ENCODE measurements around the gene CLEC16A.

The CLEC16A gene

DNA sequence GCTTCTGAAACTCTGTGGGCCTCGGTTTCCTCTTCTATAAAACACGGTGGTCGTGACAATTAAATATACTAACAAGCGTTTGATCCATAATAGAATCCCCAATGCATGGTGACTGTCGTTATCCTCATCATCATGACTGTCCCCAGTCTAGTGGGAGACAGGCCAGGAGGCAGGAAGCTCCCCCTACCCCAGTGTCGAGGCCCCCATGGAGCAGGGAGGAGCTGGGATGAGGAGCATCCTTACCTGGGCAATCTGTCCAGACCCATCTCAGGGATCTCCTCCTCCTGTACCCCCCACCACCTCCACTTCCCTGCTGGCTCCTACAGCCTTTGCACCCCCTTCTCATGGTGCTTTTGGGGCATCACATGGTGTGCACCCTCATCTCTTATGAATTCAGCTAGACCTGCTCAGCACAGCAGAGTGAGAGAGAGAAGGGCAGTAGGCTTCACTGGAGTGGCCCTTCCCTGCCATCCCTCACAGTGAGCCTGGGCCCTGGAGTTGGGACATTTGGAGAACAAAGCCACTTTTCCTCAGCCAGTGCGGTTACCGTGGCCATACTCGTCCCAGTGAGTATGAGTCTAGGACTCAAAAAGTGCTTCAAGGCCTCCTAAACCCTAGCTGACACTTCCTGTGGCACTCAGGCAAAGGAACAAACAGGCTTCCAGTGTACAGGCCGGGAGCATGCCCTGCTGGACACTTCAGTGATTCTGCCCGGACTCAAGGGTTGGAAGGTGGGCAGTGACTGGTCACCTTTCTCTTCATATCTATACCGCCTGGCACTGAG is 148.6 kb downstream of the CLEC16A start:
- no peak for DNase-seq (ENCODE audit: low read depth)
- TF ChIP-seq, protein P1, sequence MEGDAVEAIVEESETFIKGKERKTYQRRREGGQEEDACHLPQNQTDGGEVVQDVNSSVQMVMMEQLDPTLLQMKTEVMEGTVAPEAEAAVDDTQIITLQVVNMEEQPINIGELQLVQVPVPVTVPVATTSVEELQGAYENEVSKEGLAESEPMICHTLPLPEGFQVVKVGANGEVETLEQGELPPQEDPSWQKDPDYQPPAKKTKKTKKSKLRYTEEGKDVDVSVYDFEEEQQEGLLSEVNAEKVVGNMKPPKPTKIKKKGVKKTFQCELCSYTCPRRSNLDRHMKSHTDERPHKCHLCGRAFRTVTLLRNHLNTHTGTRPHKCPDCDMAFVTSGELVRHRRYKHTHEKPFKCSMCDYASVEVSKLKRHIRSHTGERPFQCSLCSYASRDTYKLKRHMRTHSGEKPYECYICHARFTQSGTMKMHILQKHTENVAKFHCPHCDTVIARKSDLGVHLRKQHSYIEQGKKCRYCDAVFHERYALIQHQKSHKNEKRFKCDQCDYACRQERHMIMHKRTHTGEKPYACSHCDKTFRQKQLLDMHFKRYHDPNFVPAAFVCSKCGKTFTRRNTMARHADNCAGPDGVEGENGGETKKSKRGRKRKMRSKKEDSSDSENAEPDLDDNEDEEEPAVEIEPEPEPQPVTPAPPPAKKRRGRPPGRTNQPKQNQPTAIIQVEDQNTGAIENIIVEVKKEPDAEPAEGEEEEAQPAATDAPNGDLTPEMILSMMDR (IDR thresholded peaks at IDR 0.05; ENCODE audit: low read depth, low read length, missing control alignments): no peak

DNA sequence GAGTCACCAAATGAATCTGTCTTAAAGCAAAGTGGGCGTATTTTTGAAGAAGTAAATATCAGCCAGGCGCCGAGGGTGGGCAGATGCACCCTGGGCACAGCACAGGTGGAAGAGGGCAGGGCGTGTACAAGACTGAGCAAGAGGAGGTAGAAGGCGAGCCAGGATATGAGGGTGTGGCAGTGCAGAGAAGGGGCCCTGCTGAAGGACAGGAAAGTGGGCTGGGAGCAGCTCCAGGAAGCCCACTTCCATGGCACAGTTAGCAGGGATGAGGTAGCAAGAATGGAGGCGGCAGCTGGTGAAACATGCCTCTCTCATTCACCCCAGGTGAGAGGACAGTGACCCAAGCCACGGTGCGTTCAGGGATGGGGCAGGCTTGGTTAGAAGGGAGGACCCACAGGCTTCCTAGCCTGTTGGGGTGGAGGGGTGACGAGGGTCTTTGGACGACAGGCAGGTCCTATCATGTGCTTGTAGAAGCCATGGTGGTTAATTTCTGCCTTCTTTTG is 149.3 kb downstream of the CLEC16A start:
- TF ChIP-seq, protein P1 (IDR thresholded peaks at IDR 0.05; ENCODE audit: low read depth, low read length, missing control alignments): no peak
- no peak overlapping the region for H3K4me3 ChIP-seq (ENCODE audit: low read depth, low read length)
- no peak for DNase-seq (ENCODE audit: low read depth)

More for the DNA sequence above, 148.6 kb downstream of the CLEC16A start:
- H3K4me3 ChIP-seq (ENCODE audit: low read depth, low read length): no peak overlapping the region

DNA sequence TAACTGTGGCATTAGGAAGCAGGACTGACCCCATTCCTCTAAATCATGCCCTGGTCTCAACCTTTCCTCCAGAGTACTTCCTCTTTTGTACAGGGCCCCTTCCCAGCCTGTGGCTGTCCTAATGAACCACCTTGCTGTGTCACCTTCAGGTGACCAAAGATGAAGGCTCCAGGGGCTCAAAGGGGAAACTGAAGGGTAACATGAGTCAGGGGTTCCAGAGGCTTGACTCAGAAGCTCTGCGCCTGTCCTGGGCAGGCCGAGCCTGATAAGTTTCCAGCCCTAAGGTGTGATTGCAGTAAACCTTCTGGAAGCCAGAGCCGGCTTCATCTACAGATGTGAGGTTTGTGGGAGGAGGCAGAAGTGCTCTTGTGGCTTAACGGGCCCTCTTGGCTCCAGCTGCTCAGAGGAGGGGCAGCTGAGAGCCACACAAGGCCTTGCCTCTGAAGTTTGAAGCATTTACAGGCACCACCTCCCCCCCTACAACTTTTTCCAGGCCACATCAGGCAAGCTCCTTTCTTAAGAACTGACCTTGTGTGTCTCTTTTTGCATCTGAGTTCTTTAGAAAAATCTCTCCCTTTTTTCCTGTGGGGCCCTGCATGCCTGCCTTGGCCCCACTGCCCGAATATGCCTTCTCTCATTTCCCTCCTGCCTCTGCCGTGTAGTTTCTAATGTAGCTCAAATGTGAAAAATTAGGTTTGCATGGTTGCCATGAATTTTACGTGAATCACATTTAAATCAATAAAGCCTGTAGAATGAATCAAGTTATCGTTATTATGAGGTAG is 149.9 kb downstream of the CLEC16A start:
- TF ChIP-seq, protein P1 (IDR thresholded peaks at IDR 0.05; ENCODE audit: low read depth, low read length, missing control alignments): no peak
- DNase-seq (ENCODE audit: low read depth): no peak
- no peak overlapping the region for H3K4me3 ChIP-seq (ENCODE audit: low read depth, low read length)

DNA sequence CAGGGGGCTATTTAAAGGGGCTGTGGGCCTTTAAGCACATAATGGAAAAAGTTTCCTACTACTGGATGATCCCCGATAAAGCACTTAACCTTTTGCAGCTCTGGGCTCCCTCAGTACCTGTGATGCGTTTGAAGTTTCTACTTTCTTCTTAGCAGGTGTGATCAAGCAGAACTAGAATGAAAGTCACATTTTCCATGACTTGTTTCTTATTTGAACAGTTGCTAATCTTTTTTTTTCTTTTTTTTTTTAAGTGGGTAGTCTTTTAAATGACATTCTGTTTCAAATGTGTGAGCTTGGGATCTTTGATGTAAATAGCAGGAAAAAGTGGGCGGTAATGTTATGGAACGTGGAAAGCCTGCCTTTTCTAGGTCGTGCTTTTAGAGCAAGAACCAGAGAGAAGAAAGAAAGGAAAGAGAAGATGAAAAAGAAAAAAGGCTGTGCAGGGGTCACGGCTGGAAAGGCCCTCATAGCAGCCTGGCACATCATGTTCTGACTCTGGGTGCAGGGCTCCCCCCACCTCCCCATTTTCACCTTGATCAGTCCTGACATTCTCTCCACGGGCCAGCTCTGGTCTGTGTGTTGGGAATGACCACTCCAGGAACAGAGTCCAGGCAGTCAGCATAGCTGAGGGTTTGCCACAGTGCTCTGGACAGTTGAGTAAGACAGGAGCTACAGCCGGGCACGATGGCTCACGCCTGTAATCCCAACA is 150.6 kb downstream of the CLEC16A start:
- H3K4me3 ChIP-seq (ENCODE audit: low read depth, low read length): no peak overlapping the region
- no peak for DNase-seq (ENCODE audit: low read depth)
- TF ChIP-seq, protein P1 (IDR thresholded peaks at IDR 0.05; ENCODE audit: low read depth, low read length, missing control alignments): no peak

DNA sequence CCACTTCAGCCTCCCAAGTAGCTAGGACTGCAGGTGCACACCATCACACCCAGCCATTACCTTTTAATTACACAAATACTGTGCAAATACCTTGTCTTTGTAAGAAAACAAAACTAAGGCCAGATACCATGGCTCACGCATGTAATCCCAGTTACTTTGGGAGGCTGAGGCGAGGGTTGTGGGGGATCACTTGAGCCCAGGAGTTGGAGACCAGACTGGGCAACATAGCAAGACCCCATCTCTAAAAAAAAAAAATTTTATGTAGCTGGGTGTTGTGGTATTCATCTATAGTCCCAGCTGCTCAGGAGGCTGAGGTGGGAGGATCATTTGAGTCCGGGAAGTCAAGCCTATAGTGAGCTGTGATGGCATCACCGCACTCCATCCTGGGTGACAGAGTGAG is 151.6 kb downstream of the CLEC16A start:
- no peak for DNase-seq (ENCODE audit: low read depth)
- TF ChIP-seq, protein P1 (IDR thresholded peaks at IDR 0.05; ENCODE audit: low read depth, low read length, missing control alignments): no peak
- H3K4me3 ChIP-seq (ENCODE audit: low read depth, low read length): no peak overlapping the region

DNA sequence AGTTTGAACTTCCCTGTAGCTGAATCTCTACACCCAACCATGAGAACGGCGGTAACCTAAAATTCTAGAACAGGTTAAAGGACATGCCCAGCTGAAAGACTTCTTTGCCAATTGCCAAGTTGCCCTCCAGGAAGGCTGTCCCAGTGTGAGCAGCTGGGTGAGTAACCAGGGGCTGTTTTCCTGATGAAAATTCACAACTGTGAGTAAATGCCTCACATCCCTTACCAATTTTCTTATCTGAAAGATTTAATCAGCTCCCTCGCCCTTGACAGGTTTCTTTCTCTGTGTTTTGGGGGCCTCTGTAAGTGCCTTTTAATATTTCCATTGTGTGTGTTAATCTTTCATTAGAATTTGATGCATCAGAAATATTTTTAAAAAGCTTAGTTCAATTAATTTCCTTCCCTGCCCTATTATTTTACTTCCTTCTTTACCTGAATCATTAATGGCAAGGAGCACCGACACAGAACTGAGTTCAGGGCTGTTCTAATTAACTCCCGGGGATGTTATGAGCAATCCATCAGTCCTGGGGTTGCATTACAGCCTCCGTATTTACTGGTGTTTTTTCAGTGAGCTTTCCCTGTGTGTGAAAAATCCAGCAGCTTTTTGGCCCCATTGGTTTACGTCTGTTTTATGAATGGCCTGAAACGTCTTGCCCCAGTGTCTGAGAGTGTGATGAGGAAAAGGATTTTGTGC is 152.9 kb downstream of the CLEC16A start:
- no peak overlapping the region for H3K4me3 ChIP-seq (ENCODE audit: low read depth, low read length)
- TF ChIP-seq, protein P1 (IDR thresholded peaks at IDR 0.05; ENCODE audit: low read depth, low read length, missing control alignments): no peak
- DNase-seq (ENCODE audit: low read depth): no peak
